Measurements from ENCODE around the gene VAMP2. TPM values are rescaled to one million over a fixed set of nuclear protein-coding genes. Genes with fewer than 3 reads are reported as not detected.
A peak's percentile ranks its signal among the peaks of the same experiment; 100 is the strongest.

The VAMP2 gene
- total RNA-seq, 1 experiment from 2014 or later: 22.1 TPM

- Mint-ChIP-seq H3K4me3 (ENCODE audit: low read depth, unreplicated experiment) (no peak overlapping the region), H3K27me3 (ENCODE audit: unreplicated experiment) (no peaks in the 10 kb centered on the region), H3K27ac (ENCODE audit: unreplicated experiment) (no peak overlapping the region), H3K9me3 (ENCODE audit: low read depth, unreplicated experiment) (no peaks in the 10 kb centered on the region), H3K36me3 (ENCODE audit: insufficient read depth, unreplicated experiment) (peaks cover 20% of the 10 kb centered on the region), H3K4me1 (ENCODE audit: low read depth, unreplicated experiment) (no peaks in the 10 kb centered on the region)
- DNase-seq: peak; percentile 98
- BruUV-seq (replicated peaks): no TSS peak
- TF ChIP-seq CTCF (IDR thresholded peaks at IDR 0.05; ENCODE audit: unreplicated experiment): no peak
- CTCF ChIA-PET: interaction anchor here (0.7 to 1.5 kb wide), 6 partner anchors 18 to 96 kb away, joined by 3 to 8 read pairs (median 4); partner anchors contain the start of gene HES7
- intact Hi-C loops (cut with micrococcal nuclease; ENCODE audit: unreplicated experiment): loop anchor here (5.0 kb wide), 1 partner anchor 34 kb away; the partner anchor contains the start of gene HES7
Measured at GRCh38 chr17:8156246-8156992, 6.3 kb downstream of the VAMP2 start.

- CTCF ChIA-PET: interaction anchor here (0.7 to 1.5 kb wide), 2 partner anchors 32 to 96 kb away, joined by 3 to 5 read pairs; partner anchors contain the start of gene HES7
- H3K4me3 Mint-ChIP-seq (ENCODE audit: low read depth, unreplicated experiment): no peak overlapping the region
- H3K27ac Mint-ChIP-seq (ENCODE audit: unreplicated experiment): no peak overlapping the region
- DNase-seq: no peak
- no peaks in the 10 kb centered on the region for H3K4me1 Mint-ChIP-seq (ENCODE audit: low read depth, unreplicated experiment)
- no peaks in the 10 kb centered on the region for H3K9me3 Mint-ChIP-seq (ENCODE audit: low read depth, unreplicated experiment)
- H3K36me3 Mint-ChIP-seq (ENCODE audit: insufficient read depth, unreplicated experiment): peaks cover 15% of the 10 kb centered on the region
- intact Hi-C loops (cut with micrococcal nuclease; ENCODE audit: unreplicated experiment): loop anchor here (5.0 kb wide), 1 partner anchor 34 kb away; the partner anchor contains the start of gene HES7
- TF ChIP-seq CTCF (IDR thresholded peaks at IDR 0.05; ENCODE audit: unreplicated experiment): no peak
- H3K27me3 Mint-ChIP-seq (ENCODE audit: unreplicated experiment): no peaks in the 10 kb centered on the region
- BruUV-seq (replicated peaks): no TSS peak
Measured at GRCh38 chr17:8155996-8156245, 6.8 kb downstream of the VAMP2 start.

- peaks cover 10% of the 10 kb centered on the region for H3K36me3 Mint-ChIP-seq (ENCODE audit: insufficient read depth, unreplicated experiment)
- no peaks in the 10 kb centered on the region for H3K27me3 Mint-ChIP-seq (ENCODE audit: unreplicated experiment)
- H3K9me3 Mint-ChIP-seq (ENCODE audit: low read depth, unreplicated experiment): no peaks in the 10 kb centered on the region
- no peak for DNase-seq
- CTCF ChIA-PET: interaction anchor here (0.7 to 1.5 kb wide), 2 partner anchors 31 to 95 kb away, joined by 3 to 5 read pairs; partner anchors contain the start of gene HES7
- TSS peak; percentile 24 for BruUV-seq (replicated peaks)
- no peak for TF ChIP-seq CTCF (IDR thresholded peaks at IDR 0.05; ENCODE audit: unreplicated experiment)
- no peak overlapping the region for H3K4me3 Mint-ChIP-seq (ENCODE audit: low read depth, unreplicated experiment)
- intact Hi-C loops (cut with micrococcal nuclease; ENCODE audit: unreplicated experiment): loop anchor here (5.0 kb wide), 1 partner anchor 33 kb away; the partner anchor contains the start of gene HES7
- no peak overlapping the region for H3K27ac Mint-ChIP-seq (ENCODE audit: unreplicated experiment)
- no peaks in the 10 kb centered on the region for H3K4me1 Mint-ChIP-seq (ENCODE audit: low read depth, unreplicated experiment)
Measured at GRCh38 chr17:8155231-8155995, 7.3 kb downstream of the VAMP2 start.

GRCh38 chr17:8154608-8155155 is 8.1 kb downstream of the VAMP2 start:
- TF ChIP-seq CTCF (IDR thresholded peaks at IDR 0.05; ENCODE audit: unreplicated experiment): no peak
- H3K9me3 Mint-ChIP-seq (ENCODE audit: low read depth, unreplicated experiment): no peaks in the 10 kb centered on the region
- no peak for DNase-seq
- intact Hi-C loops (cut with micrococcal nuclease; ENCODE audit: unreplicated experiment): loop anchor here (5.0 kb wide), 1 partner anchor 32 kb away; the partner anchor contains the start of gene HES7
- no TSS peak for BruUV-seq (replicated peaks)
- no peaks in the 10 kb centered on the region for H3K27me3 Mint-ChIP-seq (ENCODE audit: unreplicated experiment)
- no peak overlapping the region for H3K4me3 Mint-ChIP-seq (ENCODE audit: low read depth, unreplicated experiment)
- H3K36me3 Mint-ChIP-seq (ENCODE audit: insufficient read depth, unreplicated experiment): peaks cover 9% of the 10 kb centered on the region
- CTCF ChIA-PET: no interaction called here
- H3K27ac Mint-ChIP-seq (ENCODE audit: unreplicated experiment): no peak overlapping the region
- no peaks in the 10 kb centered on the region for H3K4me1 Mint-ChIP-seq (ENCODE audit: low read depth, unreplicated experiment)
